Liver (tissue), 3 donors: ENCODE results near the gene HEYL.

Source experiments
- CTCF ChIP-seq: fragments of 150-350 bp; IDR thresholded peaks from 2 replicates; pipeline ENCODE4 v1.5.1; 2017; ENCODE audit warnings: improper control_type of control experiment, low read depth, low read length; ENCODE audit not compliant: missing input control
- RAD21 ChIP-seq, 2 donors: IDR thresholded peaks; 2 replicates each; pipeline ENCODE4 v1.6.1; 2016; ENCODE audit warnings: antibody characterized with exemption in 2 of 2, mild to moderate bottlenecking in 2 of 2
- RXRA ChIP-seq, 2 donors: IDR thresholded peaks; 2 replicates each; pipeline ENCODE4 v1.6.1; 2017 to 2018; ENCODE audit warnings: antibody characterized with exemption in 2 of 2, mild to moderate bottlenecking in 1 of 2
- TAF1 ChIP-seq: conservative IDR thresholded peaks from 2 replicates; pipeline ENCODE4 v1.6.1; 2016; ENCODE audit warnings: antibody characterized with exemption, mild to moderate bottlenecking
- donor health status: healthy.
- donor health status: healthy.

GRCh38 chr1:39649636-39650185, 10.3 kb upstream of the HEYL start:
- no peak for TF ChIP-seq TAF1
- no peak for TF ChIP-seq CTCF
- no peak for TF ChIP-seq RXRA (IDR thresholded peaks at IDR 0.05)
- TF ChIP-seq RAD21 (IDR thresholded peaks at IDR 0.05) = no peak
